ENCODE measurements around the gene CLIP1.

Gene CLIP1

GRCh38 chr12:122355706-122356105 lies 66.8 kb downstream of the CLIP1 start:
- DNase-seq (ENCODE audit: low spot score) = no peak

GRCh38 chr12:122354958-122355641 lies 67.4 kb downstream of the CLIP1 start:
- DNase-seq (ENCODE audit: low spot score) = no peak

GRCh38 chr12:122352394-122352793 lies 70.1 kb downstream of the CLIP1 start:
- no peak for DNase-seq (ENCODE audit: low spot score)

- no peak for DNase-seq (ENCODE audit: low spot score)
These were observed 72.2 kb downstream of the CLIP1 start for GRCh38 chr12:122350141-122350848.

- no peak for DNase-seq (ENCODE audit: low spot score)
These were observed 73.4 kb downstream of the CLIP1 start for GRCh38 chr12:122349078-122349477.

GRCh38 chr12:122348505-122348904 lies 74.0 kb downstream of the CLIP1 start:
- no peak for DNase-seq (ENCODE audit: low spot score)

GRCh38 chr12:122346054-122346453 lies 76.4 kb downstream of the CLIP1 start:
- no peak for DNase-seq (ENCODE audit: low spot score)

- no peak for DNase-seq (ENCODE audit: low spot score)
These were observed 77.4 kb downstream of the CLIP1 start for GRCh38 chr12:122345042-122345441.

GRCh38 chr12:122336015-122336946 lies 86.2 kb downstream of the CLIP1 start:
- DNase-seq (ENCODE audit: low spot score) = peak; percentile 24

- DNase-seq (ENCODE audit: low spot score) = no peak
These were observed 89.1 kb downstream of the CLIP1 start for GRCh38 chr12:122333142-122334087.

- no peak for DNase-seq (ENCODE audit: low spot score)
These were observed 94.7 kb downstream of the CLIP1 start for GRCh38 chr12:122327494-122328385.

GRCh38 chr12:122327014-122327413 lies 95.5 kb downstream of the CLIP1 start:
- DNase-seq (ENCODE audit: low spot score) = no peak

- no peak for DNase-seq (ENCODE audit: low spot score)
These were observed 95.9 kb downstream of the CLIP1 start for GRCh38 chr12:122326586-122326985.

- DNase-seq (ENCODE audit: low spot score) = no peak
These were observed 99.0 kb downstream of the CLIP1 start for GRCh38 chr12:122323311-122324019.

- DNase-seq (ENCODE audit: low spot score) = no peak
These were observed 100.0 kb downstream of the CLIP1 start for GRCh38 chr12:122322501-122322900.

- peak; percentile 4 for DNase-seq (ENCODE audit: low spot score)
These were observed 103.6 kb downstream of the CLIP1 start for GRCh38 chr12:122318607-122319605.

GRCh38 chr12:122312926-122313325 lies 109.5 kb downstream of the CLIP1 start:
- DNase-seq (ENCODE audit: low spot score) = no peak

GRCh38 chr12:122311696-122312095 lies 110.8 kb downstream of the CLIP1 start:
- no peak for DNase-seq (ENCODE audit: low spot score)
